ENCODE results near the gene DTNB. TPM values are rescaled to one million over a fixed set of nuclear protein-coding genes. Genes with fewer than 3 reads are reported as not detected.

The DTNB gene
- total RNA-seq, 8 experiments from 2014 or later = 16.9 to 85.0 (median 25.3) TPM

- Histone ChIP-seq H3K27ac (peak overlapping the region; percentile 64 to 89), H3K4me1 (replicated peaks in 1 of 2) (peaks cover 12 to 17% of the 10 kb centered on the region in 2 donors), H3K4me3 (peak overlapping the region; percentile 85 to 99 (median 90))
- 0 to 20% (median 5%) methylated on average over 1 to 7 of the region's 45 CpGs; no CpG with 5 or more reads in 7 of the 10 experiments for WGBS, 10 experiments
- in situ Hi-C loops (cut with MboI; ENCODE audit: low pct_unique_long_range_greater_than_20kb in 2 of 9, low sequenced_read_pairs in 9 of 9, unreplicated experiment in 9 of 9) = no loop called here
- peak; percentile 78 to 87 (median 80) for ATAC-seq (replicated peaks in 6 of 8)
These were observed 330.8 kb downstream of the DTNB start for GRCh38 chr2:25342372-25343186.

DNA sequence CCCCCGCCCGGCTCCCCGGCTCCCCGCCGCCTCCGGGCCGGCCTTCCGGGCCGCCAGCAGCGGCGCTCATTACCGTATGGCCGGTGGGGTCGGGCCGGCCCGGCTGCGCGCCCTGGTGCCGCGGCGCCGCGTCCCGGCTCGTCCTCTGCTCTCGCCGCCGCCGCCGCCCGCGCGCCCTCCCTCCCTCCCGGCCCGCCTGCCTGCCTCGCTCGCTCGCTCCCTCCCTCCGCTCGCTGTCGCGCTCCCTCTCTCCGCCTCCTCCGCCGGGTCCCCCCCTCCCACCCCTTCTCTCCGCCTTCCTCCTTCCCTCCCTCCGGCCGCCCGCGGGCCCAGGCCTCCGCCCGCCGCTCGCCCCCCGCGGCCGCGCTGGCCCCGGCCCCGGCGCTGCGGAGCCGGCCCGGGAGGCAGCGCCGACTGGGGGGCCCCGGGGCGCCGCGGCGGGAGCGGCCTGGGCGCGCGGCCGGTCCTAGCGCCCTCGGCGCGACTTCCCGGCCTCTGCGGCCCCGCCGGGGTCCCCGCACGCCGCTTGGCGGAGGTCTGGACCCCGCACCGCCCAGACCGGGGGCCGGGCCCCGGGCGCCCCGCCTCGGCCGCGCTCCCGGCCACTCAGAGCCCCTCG, 331.5 kb downstream of the DTNB start, which contains the start of gene DNMT3A:
Gene DNMT3A, minus strand, starts transcription at position 173 of the 619 bp plus-strand sequence. CDS start 27,941 bp downstream, outside the sequence.
- no CpG with 5 or more reads among the region's 100 CpGs for WGBS, 10 experiments
- H3K4me3 ChIP-seq = peak within 1 kb of the TSS; percentile 85 to 99 (median 90)
- peak; percentile 56 to 66 (median 64) for ATAC-seq (replicated peaks in 6 of 8)
- in situ Hi-C loops (cut with MboI; ENCODE audit: low pct_unique_long_range_greater_than_20kb in 2 of 9, low sequenced_read_pairs in 9 of 9, unreplicated experiment in 9 of 9) = no loop called here
- H3K27ac ChIP-seq = peak within 1 kb of the TSS; percentile 64 to 89
- peaks cover 12 to 17% of the 10 kb centered on the region in 2 donors for H3K4me1 ChIP-seq (replicated peaks in 1 of 2)

GRCh38 chr2:25341011-25341727, 332.2 kb downstream of the DTNB start:
- no CpG with 5 or more reads among the region's 104 CpGs for WGBS, 10 experiments
- ATAC-seq (replicated peaks in 6 of 8) = peak; percentile 6 to 39 (median 24)
- Histone ChIP-seq H3K27ac (peak overlapping the region; percentile 64 to 89), H3K4me3 (peak overlapping the region; percentile 85 to 99 (median 90)), H3K4me1 (replicated peaks in 1 of 2) (peaks cover 14 to 22% of the 10 kb centered on the region in 2 donors)
- in situ Hi-C loops (cut with MboI; ENCODE audit: low pct_unique_long_range_greater_than_20kb in 2 of 9, low sequenced_read_pairs in 9 of 9, unreplicated experiment in 9 of 9) = no loop called here

- in situ Hi-C loops (cut with MboI; ENCODE audit: low pct_unique_long_range_greater_than_20kb in 2 of 9, low sequenced_read_pairs in 9 of 9, unreplicated experiment in 9 of 9) = no loop called here
- no CpG with 5 or more reads among the region's 73 CpGs for WGBS, 10 experiments
- peak overlapping the region; percentile 85 to 99 (median 90) for H3K4me3 ChIP-seq
- peaks cover 21 to 30% of the 10 kb centered on the region in 2 donors for H3K4me1 ChIP-seq (replicated peaks in 1 of 2)
- H3K27ac ChIP-seq = peak overlapping the region in 1 of 2 donors; percentile 89
- ATAC-seq (replicated peaks in 6 of 8) = peak in 5 of 8 experiments; percentile 1 to 16 (median 10)
These were observed 333.0 kb downstream of the DTNB start for GRCh38 chr2:25340181-25340921.

DNA sequence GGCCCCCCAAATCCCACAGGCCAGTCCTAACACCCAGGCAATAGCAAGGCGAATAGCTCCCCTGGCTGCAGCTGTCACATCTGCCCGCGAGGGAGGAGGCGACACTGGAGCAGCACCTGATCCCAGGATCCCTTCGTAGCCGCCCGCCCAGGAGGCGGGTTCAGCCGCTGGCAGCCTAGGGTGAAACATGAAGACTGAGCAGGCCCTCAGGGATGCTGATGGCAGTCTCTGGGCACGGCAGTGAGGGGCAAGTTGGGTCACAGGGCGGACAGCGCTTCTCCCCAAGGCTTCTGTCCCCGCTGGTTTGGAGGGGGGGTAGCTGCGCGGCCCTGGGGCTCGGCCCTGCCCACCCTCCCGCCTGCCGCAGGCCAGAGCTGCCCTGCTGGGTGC, 333.6 kb downstream of the DTNB start:
- Histone ChIP-seq H3K27ac (peak overlapping the region in 1 of 2 donors; percentile 89), H3K4me3 (peak overlapping the region; percentile 85 to 99 (median 90)), H3K4me1 (replicated peaks in 1 of 2) (peaks cover 23 to 34% of the 10 kb centered on the region in 2 donors)
- in situ Hi-C loops (cut with MboI; ENCODE audit: low pct_unique_long_range_greater_than_20kb in 2 of 9, low sequenced_read_pairs in 9 of 9, unreplicated experiment in 9 of 9) = no loop called here
- 80 to 92% methylated on average over 1 to 5 of the region's 18 CpGs; no CpG with 5 or more reads in 8 of the 10 experiments for WGBS, 10 experiments
- ATAC-seq (replicated peaks in 6 of 8) = peak in 5 of 8 experiments; percentile 1 to 14 (median 6)

DNA sequence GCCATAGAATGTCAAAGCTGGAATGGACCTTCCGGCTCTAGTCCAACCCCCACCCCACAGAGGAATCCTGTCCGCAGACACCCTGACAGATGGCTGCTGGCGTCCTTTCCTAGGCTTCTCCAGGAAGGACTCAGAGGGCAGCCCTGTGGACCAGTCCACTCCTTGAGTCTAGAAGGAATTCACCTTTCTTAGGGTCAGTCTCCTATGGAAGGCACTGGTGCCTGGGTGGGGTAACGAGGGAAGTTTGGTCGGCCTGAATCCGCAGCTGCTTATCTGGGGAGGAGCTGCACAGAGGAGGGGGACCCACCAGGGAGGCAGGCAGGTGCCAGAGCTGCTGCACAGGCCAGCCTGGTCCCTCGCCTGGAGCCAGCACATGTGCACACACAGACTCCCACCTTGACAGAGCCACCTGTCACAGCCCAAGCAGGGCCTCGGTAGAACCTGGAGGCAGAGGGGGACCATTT, 334.1 kb downstream of the DTNB start:
- H3K27ac ChIP-seq = no peak overlapping the region
- WGBS, 10 experiments = 70 to 80% (median 80%) methylated on average over 1 to 2 of the region's 8 CpGs; no CpG with 5 or more reads in 7 of the 10 experiments
- H3K4me1 ChIP-seq (replicated peaks in 1 of 2) = peaks cover 23 to 34% of the 10 kb centered on the region in 2 donors
- in situ Hi-C loops (cut with MboI; ENCODE audit: low pct_unique_long_range_greater_than_20kb in 2 of 9, low sequenced_read_pairs in 9 of 9, unreplicated experiment in 9 of 9) = no loop called here
- no peak overlapping the region for H3K4me3 ChIP-seq
- ATAC-seq (replicated peaks in 6 of 8) = no peak

- in situ Hi-C loops (cut with MboI; ENCODE audit: low pct_unique_long_range_greater_than_20kb in 2 of 9, low sequenced_read_pairs in 9 of 9, unreplicated experiment in 9 of 9) = no loop called here
- WGBS, 10 experiments = 58 to 100% (median 89%) methylated on average over 6 to 8 of the region's 13 CpGs; no CpG with 5 or more reads in 7 of the 10 experiments
- H3K27ac ChIP-seq = no peak overlapping the region
- no peak overlapping the region for H3K4me3 ChIP-seq
- no peak for ATAC-seq (replicated peaks in 6 of 8)
- H3K4me1 ChIP-seq (replicated peaks in 1 of 2) = peaks cover 23 to 34% of the 10 kb centered on the region in 2 donors
These were observed 335.0 kb downstream of the DTNB start for GRCh38 chr2:25338401-25338800.

- Histone ChIP-seq H3K27ac (no peak overlapping the region), H3K4me3 (no peak overlapping the region), H3K4me1 (replicated peaks in 1 of 2) (peaks cover 23 to 34% of the 10 kb centered on the region in 2 donors)
- in situ Hi-C loops (cut with MboI; ENCODE audit: low pct_unique_long_range_greater_than_20kb in 2 of 9, low sequenced_read_pairs in 9 of 9, unreplicated experiment in 9 of 9) = no loop called here
- 75 to 100% (median 90%) methylated on average over 1 to 3 of the region's 7 CpGs; no CpG with 5 or more reads in 6 of the 10 experiments for WGBS, 10 experiments
- no peak for ATAC-seq (replicated peaks in 6 of 8)
These were observed 335.5 kb downstream of the DTNB start for GRCh38 chr2:25337891-25338290.

- WGBS, 10 experiments = 80 to 100% (median 95%) methylated on average over 1 to 4 of the region's 10 CpGs; no CpG with 5 or more reads in 5 of the 10 experiments
- in situ Hi-C loops (cut with MboI; ENCODE audit: low pct_unique_long_range_greater_than_20kb in 2 of 9, low sequenced_read_pairs in 9 of 9, unreplicated experiment in 9 of 9) = no loop called here
- no peak overlapping the region for H3K4me3 ChIP-seq
- ATAC-seq (replicated peaks in 6 of 8) = no peak
- no peak overlapping the region for H3K27ac ChIP-seq
- H3K4me1 ChIP-seq (replicated peaks in 1 of 2) = peaks cover 23 to 34% of the 10 kb centered on the region in 2 donors
These were observed 336.1 kb downstream of the DTNB start for GRCh38 chr2:25337276-25337675.

DNA sequence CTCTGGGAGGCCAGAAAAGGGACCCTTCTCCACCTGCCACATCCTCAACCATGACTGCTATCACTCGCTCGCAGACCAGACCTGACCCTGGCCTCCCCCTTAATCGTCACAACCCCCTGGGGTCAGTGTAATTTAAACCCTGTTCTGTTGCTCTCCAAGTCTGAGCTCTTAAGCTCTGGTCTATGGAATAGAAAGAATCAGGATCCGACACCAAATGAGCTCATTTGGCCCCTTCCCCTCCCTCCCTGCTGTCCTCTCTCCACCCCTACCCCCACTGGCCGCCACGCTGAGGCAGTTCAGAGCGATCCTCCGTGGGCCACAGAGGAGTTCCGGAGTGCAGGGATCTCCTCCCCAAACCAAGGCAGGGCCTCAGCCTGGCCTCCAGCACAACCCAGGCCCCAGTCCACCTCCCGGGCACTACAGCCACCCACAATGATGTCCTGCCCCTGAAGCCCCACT, 337.0 kb downstream of the DTNB start:
- WGBS, 10 experiments = 40 to 100% methylated on average over 1 of the region's 10 CpGs; no CpG with 5 or more reads in 8 of the 10 experiments
- in situ Hi-C loops (cut with MboI; ENCODE audit: low pct_unique_long_range_greater_than_20kb in 2 of 9, low sequenced_read_pairs in 9 of 9, unreplicated experiment in 9 of 9) = no loop called here
- Histone ChIP-seq H3K4me1 (replicated peaks in 1 of 2) (peaks cover 23 to 38% of the 10 kb centered on the region in 2 donors), H3K4me3 (no peak overlapping the region), H3K27ac (no peak overlapping the region)
- ATAC-seq (replicated peaks in 6 of 8) = no peak

DNA sequence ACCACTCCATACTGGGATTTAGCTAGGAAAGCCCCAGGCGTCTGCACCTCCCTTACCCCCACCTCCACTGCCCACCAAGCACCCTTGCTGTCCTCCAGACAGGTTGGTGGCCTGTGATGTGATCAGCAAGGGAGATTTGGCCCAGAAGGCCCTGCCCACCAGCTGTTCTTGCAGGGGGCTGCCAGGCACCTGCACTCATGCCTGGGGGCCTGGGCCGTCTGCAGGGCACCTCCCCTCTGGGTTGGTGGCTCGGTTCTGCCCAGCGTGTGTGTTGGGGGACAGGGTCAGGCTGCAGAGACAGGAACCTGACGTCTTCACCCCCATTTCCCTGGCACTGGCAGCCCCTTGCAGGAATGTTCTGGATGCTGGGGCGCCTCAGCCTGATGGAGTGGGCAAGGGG, 337.4 kb downstream of the DTNB start:
- Histone ChIP-seq H3K27ac (no peak overlapping the region), H3K4me1 (replicated peaks in 1 of 2) (peaks cover 23 to 39% of the 10 kb centered on the region in 2 donors), H3K4me3 (no peak overlapping the region)
- WGBS, 10 experiments = no CpG with 5 or more reads among the region's 6 CpGs
- in situ Hi-C loops (cut with MboI; ENCODE audit: low pct_unique_long_range_greater_than_20kb in 2 of 9, low sequenced_read_pairs in 9 of 9, unreplicated experiment in 9 of 9) = no loop called here
- ATAC-seq (replicated peaks in 6 of 8) = no peak

- no peak for ATAC-seq (replicated peaks in 6 of 8)
- in situ Hi-C loops (cut with MboI; ENCODE audit: low pct_unique_long_range_greater_than_20kb in 2 of 9, low sequenced_read_pairs in 9 of 9, unreplicated experiment in 9 of 9) = no loop called here
- H3K27ac ChIP-seq = no peak overlapping the region
- WGBS, 10 experiments = 69 to 100% (median 79%) methylated on average over 1 to 7 of the region's 8 CpGs; no CpG with 5 or more reads in 4 of the 10 experiments
- peaks cover 21 to 36% of the 10 kb centered on the region in 2 donors for H3K4me1 ChIP-seq (replicated peaks in 1 of 2)
- H3K4me3 ChIP-seq = no peak overlapping the region
These were observed 338.2 kb downstream of the DTNB start for GRCh38 chr2:25335204-25335603.
